CD4-positive, alpha-beta T cell treated with Interleukin-17A for 4 hours (primary cell): Measurements from ENCODE around the gene B3GNT8.
"Not testable (repeated sequence)": the region's sequence is repeated elsewhere in the genome, so short reads cannot be mapped to it uniquely, and the experiment has no call there.

Source experiments
- DNase-seq: peaks from one replicate; pipeline ENCODE4 v3.0.0-alpha.2; 2020; ENCODE audit warnings: mixed read lengths

The B3GNT8 gene

GRCh38 chr19:41412953-41413352 lies 14.2 kb downstream of the B3GNT8 start:
- no peak for DNase-seq

GRCh38 chr19:41411968-41412265 lies 15.3 kb downstream of the B3GNT8 start:
- DNase-seq, result no peak

- no peak for DNase-seq
Observed at GRCh38 chr19:41411100-41411967, 15.8 kb downstream of the B3GNT8 start.

- DNase-seq, result no peak
Observed at GRCh38 chr19:41410336-41411054, 16.7 kb downstream of the B3GNT8 start.

GRCh38 chr19:41409288-41409687 lies 17.9 kb downstream of the B3GNT8 start:
- no peak for DNase-seq

- not testable (repeated sequence) for DNase-seq
Observed at GRCh38 chr19:41408846-41409245, 18.3 kb downstream of the B3GNT8 start.

GRCh38 chr19:41408256-41408655 lies 18.9 kb downstream of the B3GNT8 start:
- DNase-seq, result no peak

- no peak for DNase-seq
Observed at GRCh38 chr19:41407271-41407670, 19.9 kb downstream of the B3GNT8 start.

GRCh38 chr19:41405776-41406175 lies 21.4 kb downstream of the B3GNT8 start:
- DNase-seq, result no peak

GRCh38 chr19:41403181-41403970 lies 23.8 kb downstream of the B3GNT8 start:
- DNase-seq, result no peak

GRCh38 chr19:41402010-41402409 lies 25.2 kb downstream of the B3GNT8 start:
- DNase-seq, result no peak

GRCh38 chr19:41401483-41401882 lies 25.7 kb downstream of the B3GNT8 start:
- no peak for DNase-seq

- no peak for DNase-seq
Observed at GRCh38 chr19:41399525-41399924, 27.6 kb downstream of the B3GNT8 start.

GRCh38 chr19:41399091-41399490 lies 28.1 kb downstream of the B3GNT8 start:
- DNase-seq, result no peak

- no peak for DNase-seq
Observed at GRCh38 chr19:41398598-41398997, 28.6 kb downstream of the B3GNT8 start.

- DNase-seq, result no peak
Observed at GRCh38 chr19:41398050-41398418, 29.1 kb downstream of the B3GNT8 start.

- DNase-seq, result peak; percentile 100
Observed at GRCh38 chr19:41397086-41398049, 29.8 kb downstream of the B3GNT8 start, which contains the start of the genes BCKDHA and EXOSC5. Gene BCKDHA (plus strand): TSS chr19:41397818. CDS start chr19:41397828, 10 bp downstream. Gene EXOSC5 (minus strand): TSS chr19:41397359. CDS start chr19:41397328, 31 bp downstream.

- DNase-seq, result no peak
Observed at GRCh38 chr19:41395355-41395754, 31.8 kb downstream of the B3GNT8 start.

- no peak for DNase-seq
Observed at GRCh38 chr19:41392775-41393174, 34.4 kb downstream of the B3GNT8 start.

- no peak for DNase-seq
Observed at GRCh38 chr19:41391618-41392017, 35.6 kb downstream of the B3GNT8 start.

GRCh38 chr19:41386442-41386841 lies 40.7 kb downstream of the B3GNT8 start:
- DNase-seq, result no peak

GRCh38 chr19:41384351-41384750 lies 42.8 kb downstream of the B3GNT8 start:
- DNase-seq, result no peak
